Transverse colon (tissue), 4 donors: Measurements from ENCODE around the gene APLP2.

ENCODE experiments used
- CTCF ChIP-seq, 5 experiments: fragments of 200-600 bp in 3 of 5; fragments of 450-650 bp in 2 of 5; sonication (generic) in 3 of 5; IDR thresholded peaks; 1 replicate in 2 of 5; 2 replicates in 3 of 5; pipeline ENCODE4 v1.5.1; 2016 to 2017; ENCODE audit warnings: antibody characterized with exemption in 5 of 5, inconsistent platforms in 3 of 5, mild to moderate bottlenecking in 2 of 5, moderate library complexity in 1 of 5
- EP300 ChIP-seq: sonication (generic); formaldehyde crosslinking; IDR thresholded peaks from one replicate; pipeline ENCODE4 v1.6.1; 2017; ENCODE audit warnings: antibody characterized with exemption, low read depth
- POLR2A ChIP-seq: fragments of 450-650 bp; IDR thresholded peaks from one replicate; pipeline ENCODE4 v1.6.1; 2016; ENCODE audit warnings: antibody characterized with exemption, mild to moderate bottlenecking, moderate library complexity
- POLR2AphosphoS5 ChIP-seq, 3 donors: sonication (generic); formaldehyde crosslinking; IDR thresholded peaks; one replicate each; pipeline ENCODE4 v1.6.1; 2016; ENCODE audit warnings: antibody characterized with exemption in 3 of 3

DNA sequence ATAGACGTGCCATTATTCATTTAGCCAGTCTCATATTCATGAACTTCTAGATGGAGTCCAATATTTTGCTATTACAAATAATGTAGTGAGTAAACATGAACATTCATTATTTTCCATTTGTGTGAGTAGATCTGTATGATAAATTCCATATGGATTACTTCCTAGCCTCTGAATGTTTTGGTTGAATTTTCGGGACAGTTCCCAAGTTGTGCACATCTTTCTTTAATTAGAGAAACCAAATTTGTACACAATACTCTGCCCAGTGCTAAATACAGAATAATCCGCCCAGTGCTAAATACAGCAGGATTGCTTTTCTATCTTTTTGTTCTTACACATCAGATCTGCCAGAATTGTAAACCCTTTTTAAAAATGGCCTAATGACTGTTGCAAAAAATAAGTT is 17.1 kb upstream of the APLP2 start:
- TF ChIP-seq CTCF (IDR thresholded peaks at IDR 0.05) (no peak), POLR2A (no peak), POLR2AphosphoS5 (IDR thresholded peaks at IDR 0.05) (no peak), EP300 (no peak)
